MM.1S (cell line): ENCODE results near the gene MAGI1.

Source experiments
- EZH2 ChIP-seq: fragments of 300-600 bp; sonication (generic); optimal IDR thresholded peaks from 2 replicates; pipeline ENCODE3; 2017; ENCODE audit warnings: low read depth, mild to moderate bottlenecking, antibody characterized with exemption, low read length, mixed read lengths
- EZH2phosphoT487 ChIP-seq: fragments of 300-600 bp; sonication (generic); IDR thresholded peaks from 2 replicates; pipeline ENCODE4 v1.6.1; 2018; ENCODE audit warnings: antibody characterized with exemption, low read length
- TF ChIP-seq, protein P1 (sequence below): fragments of 300-600 bp; sonication (generic); IDR thresholded peaks from 2 replicates; pipeline ENCODE4 v1.5.1; 2016; ENCODE audit warnings: antibody characterized with exemption, low read length, mixed read lengths

DNA sequence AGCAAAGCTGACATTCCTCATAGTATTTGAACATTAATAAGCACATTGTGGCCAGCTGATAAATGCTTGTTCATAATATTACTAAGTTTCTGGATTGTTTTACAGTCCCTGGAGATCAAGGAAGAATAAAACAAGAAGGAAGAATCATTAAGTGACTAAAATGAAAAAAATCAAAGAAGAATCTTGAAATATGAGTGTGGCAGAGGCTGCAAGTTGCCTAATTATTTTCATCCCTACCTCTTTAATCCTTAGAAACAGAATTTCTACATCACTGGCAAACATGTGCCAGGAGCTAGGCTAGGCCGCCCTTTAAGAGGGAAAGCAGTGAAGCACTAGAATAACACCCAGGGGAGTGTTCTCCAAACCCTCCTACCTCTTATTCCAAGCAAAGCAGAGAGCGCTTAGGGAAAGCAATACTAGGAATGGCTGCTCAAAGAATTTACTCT lies 98.9 kb downstream of the MAGI1 start:
- TF ChIP-seq, protein P1, sequence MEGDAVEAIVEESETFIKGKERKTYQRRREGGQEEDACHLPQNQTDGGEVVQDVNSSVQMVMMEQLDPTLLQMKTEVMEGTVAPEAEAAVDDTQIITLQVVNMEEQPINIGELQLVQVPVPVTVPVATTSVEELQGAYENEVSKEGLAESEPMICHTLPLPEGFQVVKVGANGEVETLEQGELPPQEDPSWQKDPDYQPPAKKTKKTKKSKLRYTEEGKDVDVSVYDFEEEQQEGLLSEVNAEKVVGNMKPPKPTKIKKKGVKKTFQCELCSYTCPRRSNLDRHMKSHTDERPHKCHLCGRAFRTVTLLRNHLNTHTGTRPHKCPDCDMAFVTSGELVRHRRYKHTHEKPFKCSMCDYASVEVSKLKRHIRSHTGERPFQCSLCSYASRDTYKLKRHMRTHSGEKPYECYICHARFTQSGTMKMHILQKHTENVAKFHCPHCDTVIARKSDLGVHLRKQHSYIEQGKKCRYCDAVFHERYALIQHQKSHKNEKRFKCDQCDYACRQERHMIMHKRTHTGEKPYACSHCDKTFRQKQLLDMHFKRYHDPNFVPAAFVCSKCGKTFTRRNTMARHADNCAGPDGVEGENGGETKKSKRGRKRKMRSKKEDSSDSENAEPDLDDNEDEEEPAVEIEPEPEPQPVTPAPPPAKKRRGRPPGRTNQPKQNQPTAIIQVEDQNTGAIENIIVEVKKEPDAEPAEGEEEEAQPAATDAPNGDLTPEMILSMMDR = no peak
- TF ChIP-seq EZH2 (no peak), EZH2phosphoT487 (no peak)
